GM12878 (cell line): ENCODE results near the gene NAT9. TPM values are rescaled to one million over a fixed set of nuclear protein-coding genes. Genes with fewer than 3 reads are reported as not detected.

ENCODE experiments used
- FOS ChIP-seq: IDR thresholded peaks from 3 replicates; pipeline ENCODE4 v1.6.1; 2011; ENCODE audit warnings: borderline replicate concordance; ENCODE audit not compliant: insufficient read length; ENCODE audit errors: extremely low read depth
- GATAD2B ChIP-seq: fragments of 450-650 bp; conservative IDR thresholded peaks from 2 replicates; pipeline ENCODE4 v1.6.1; 2017; ENCODE audit warnings: low read depth, mild to moderate bottlenecking, moderate library complexity
- MTA2 ChIP-seq: fragments of 450-650 bp; IDR thresholded peaks from 2 replicates; pipeline ENCODE4 v1.6.1; 2016; ENCODE audit warnings: low read depth, mild to moderate bottlenecking, moderate library complexity
- NFYA ChIP-seq: IDR thresholded peaks from 2 replicates; pipeline ENCODE4 v1.6.1; 2011; ENCODE audit warnings: low read depth, mild to moderate bottlenecking, low read length, improper control_type of control experiment, borderline replicate concordance
- RAD51 ChIP-seq: fragments of 450-650 bp; IDR thresholded peaks from 2 replicates; pipeline ENCODE4 v1.6.1; 2016; ENCODE audit warnings: moderate library complexity, mild to moderate bottlenecking, inconsistent platforms
- RB1 ChIP-seq: fragments of 450-650 bp; formaldehyde crosslinking; IDR thresholded peaks from 2 replicates; pipeline ENCODE4 v1.6.1; 2017; ENCODE audit warnings: mild to moderate bottlenecking, borderline replicate concordance
- SIN3A ChIP-seq: IDR thresholded peaks from 2 replicates; pipeline ENCODE4 v1.6.1; 2012; ENCODE audit warnings: low read depth, low read length, improper control_type of control experiment
- SMAD5 ChIP-seq: IDR thresholded peaks from 2 replicates; pipeline ENCODE4 v1.6.1; 2016; ENCODE audit warnings: antibody characterized with exemption, low read depth
- SMARCA5 ChIP-seq: fragments of 450-650 bp; IDR thresholded peaks from 2 replicates; pipeline ENCODE4 v1.6.1; 2017; ENCODE audit warnings: mild to moderate bottlenecking
- SMC3 ChIP-seq: IDR thresholded peaks from 2 replicates; pipeline ENCODE4 v1.6.1; 2011; ENCODE audit warnings: low read length, improper control_type of control experiment, borderline replicate concordance
- STAT3 ChIP-seq: IDR thresholded peaks from 2 replicates; pipeline ENCODE4 v1.6.1; 2011; ENCODE audit warnings: low read depth, low read length, improper control_type of control experiment
- polyA plus RNA-seq, 11 experiments: library from polyadenylated mRNA; depleted of rRNA in 4 of 11; unstranded in 6 of 11; stranded (reverse) in 5 of 11; fragments of >200 nt; fragmentation: Nextera tagmentation in 4 of 11; fragmentation: Illumina TruSeq in 1 of 11; extraction: Ambion mirVana in 4 of 11; extraction: Trizol in 1 of 11; gene quantifications; 1 replicate in 1 of 11; 2 replicates in 10 of 11; pipeline versions ENCODE4 v1.2.1 to v1.2.3, GENCODE V29; 2011 to 2016; ENCODE audit warnings: inconsistent platforms in 2 of 11, missing spikeins in 2 of 11, low read depth in 1 of 11
- total RNA-seq, 4 experiments: library from RNA; depleted of rRNA in 3 of 4; stranded (reverse); fragments of >200 nt in 3 of 4; fragmentation: Illumina TruSeq in 1 of 4; extraction: Trizol in 1 of 4; gene quantifications; 2 replicates each; pipeline versions ENCODE4 v1.2.1 to v1.2.3, GENCODE V29; 2013 to 2021
- TF ChIP-seq, protein P1 (sequence below): fragments of 450-650 bp; IDR thresholded peaks from 2 replicates; pipeline ENCODE4 v1.6.1; 2017; ENCODE audit warnings: mild to moderate bottlenecking, moderate library complexity
- TF ChIP-seq, protein P2 (sequence below): IDR thresholded peaks from 2 replicates; pipeline ENCODE4 v1.6.1; 2012; ENCODE audit warnings: mild to moderate bottlenecking, low read depth, low read length
- TF ChIP-seq, protein P3 (sequence below): fragments of 450-650 bp; IDR thresholded peaks from 2 replicates; pipeline ENCODE4 v1.6.1; 2017; ENCODE audit warnings: low read depth, mild to moderate bottlenecking, moderate library complexity
- TF ChIP-seq, protein P4 (sequence below): IDR thresholded peaks from 2 replicates; pipeline ENCODE4 v1.6.1; 2011; ENCODE audit warnings: low read depth, mild to moderate bottlenecking, low read length, moderate library complexity, borderline replicate concordance; ENCODE audit errors: extremely low read depth
- TF ChIP-seq, protein P5 (sequence below): fragments of 450-650 bp; formaldehyde crosslinking; IDR thresholded peaks from 2 replicates; pipeline ENCODE4 v1.4.0; 2022; ENCODE audit warnings: mild to moderate bottlenecking, moderate library complexity

Gene NAT9
- total and polyA plus RNA-seq, 10 of the 15 experiments (the other 5 are each of a cell fraction or from before 2014, with no cell fraction given): 3.5 to 45.3 (median 27.3) TPM

DNA sequence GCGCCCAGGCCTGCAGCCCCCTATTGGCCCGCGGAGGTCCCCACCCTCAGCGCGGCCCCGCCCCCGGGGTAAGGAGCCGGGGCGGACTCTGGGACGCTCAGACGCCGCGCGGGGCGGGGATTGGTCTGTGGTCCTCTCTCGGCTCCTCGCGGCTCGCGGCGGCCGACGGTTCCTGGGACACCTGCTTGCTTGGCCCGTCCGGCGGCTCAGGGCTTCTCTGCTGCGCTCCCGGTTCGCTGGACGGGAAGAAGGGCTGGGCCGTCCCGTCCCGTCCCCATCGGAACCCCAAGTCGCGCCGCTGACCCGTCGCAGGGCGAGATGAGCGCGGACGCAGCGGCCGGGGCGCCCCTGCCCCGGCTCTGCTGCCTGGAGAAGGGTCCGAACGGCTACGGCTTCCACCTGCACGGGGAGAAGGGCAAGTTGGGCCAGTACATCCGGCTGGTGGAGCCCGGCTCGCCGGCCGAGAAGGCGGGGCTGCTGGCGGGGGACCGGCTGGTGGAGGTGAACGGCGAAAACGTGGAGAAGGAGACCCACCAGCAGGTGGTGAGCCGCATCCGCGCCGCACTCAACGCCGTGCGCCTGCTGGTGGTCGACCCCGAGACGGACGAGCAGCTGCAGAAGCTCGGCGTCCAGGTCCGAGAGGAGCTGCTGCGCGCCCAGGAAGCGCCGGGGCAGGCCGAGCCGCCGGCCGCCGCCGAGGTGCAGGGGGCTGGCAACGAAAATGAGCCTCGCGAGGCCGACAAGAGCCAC, 27.4 kb downstream of the NAT9 start, which contains the start of gene NHERF1 (continued):
- TF ChIP-seq RB1 (0 out of 2 replicates have a peak, but pooled peaks have one; percentile 6), SMARCA5 (no peak), SMAD5 (peak; percentile 64; the same call in 1 of the 2 replicates), FOS (no peak), MTA2 (no peak), RAD51 (no peak), GATAD2B (0 out of 2 replicates have a peak, but pooled peaks have one; percentile 40), NFYA (no peak), SMC3 (no peak), SIN3A (no peak), STAT3 (no peak)
- TF ChIP-seq, protein P1, sequence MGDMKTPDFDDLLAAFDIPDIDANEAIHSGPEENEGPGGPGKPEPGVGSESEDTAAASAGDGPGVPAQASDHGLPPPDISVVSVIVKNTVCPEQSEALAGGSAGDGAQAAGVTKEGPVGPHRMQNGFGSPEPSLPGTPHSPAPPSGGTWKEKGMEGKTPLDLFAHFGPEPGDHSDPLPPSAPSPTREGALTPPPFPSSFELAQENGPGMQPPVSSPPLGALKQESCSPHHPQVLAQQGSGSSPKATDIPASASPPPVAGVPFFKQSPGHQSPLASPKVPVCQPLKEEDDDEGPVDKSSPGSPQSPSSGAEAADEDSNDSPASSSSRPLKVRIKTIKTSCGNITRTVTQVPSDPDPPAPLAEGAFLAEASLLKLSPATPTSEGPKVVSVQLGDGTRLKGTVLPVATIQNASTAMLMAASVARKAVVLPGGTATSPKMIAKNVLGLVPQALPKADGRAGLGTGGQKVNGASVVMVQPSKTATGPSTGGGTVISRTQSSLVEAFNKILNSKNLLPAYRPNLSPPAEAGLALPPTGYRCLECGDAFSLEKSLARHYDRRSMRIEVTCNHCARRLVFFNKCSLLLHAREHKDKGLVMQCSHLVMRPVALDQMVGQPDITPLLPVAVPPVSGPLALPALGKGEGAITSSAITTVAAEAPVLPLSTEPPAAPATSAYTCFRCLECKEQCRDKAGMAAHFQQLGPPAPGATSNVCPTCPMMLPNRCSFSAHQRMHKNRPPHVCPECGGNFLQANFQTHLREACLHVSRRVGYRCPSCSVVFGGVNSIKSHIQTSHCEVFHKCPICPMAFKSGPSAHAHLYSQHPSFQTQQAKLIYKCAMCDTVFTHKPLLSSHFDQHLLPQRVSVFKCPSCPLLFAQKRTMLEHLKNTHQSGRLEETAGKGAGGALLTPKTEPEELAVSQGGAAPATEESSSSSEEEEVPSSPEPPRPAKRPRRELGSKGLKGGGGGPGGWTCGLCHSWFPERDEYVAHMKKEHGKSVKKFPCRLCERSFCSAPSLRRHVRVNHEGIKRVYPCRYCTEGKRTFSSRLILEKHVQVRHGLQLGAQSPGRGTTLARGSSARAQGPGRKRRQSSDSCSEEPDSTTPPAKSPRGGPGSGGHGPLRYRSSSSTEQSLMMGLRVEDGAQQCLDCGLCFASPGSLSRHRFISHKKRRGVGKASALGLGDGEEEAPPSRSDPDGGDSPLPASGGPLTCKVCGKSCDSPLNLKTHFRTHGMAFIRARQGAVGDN: peak; percentile 48; the same call in 1 of the 2 replicates
- TF ChIP-seq, protein P2, sequence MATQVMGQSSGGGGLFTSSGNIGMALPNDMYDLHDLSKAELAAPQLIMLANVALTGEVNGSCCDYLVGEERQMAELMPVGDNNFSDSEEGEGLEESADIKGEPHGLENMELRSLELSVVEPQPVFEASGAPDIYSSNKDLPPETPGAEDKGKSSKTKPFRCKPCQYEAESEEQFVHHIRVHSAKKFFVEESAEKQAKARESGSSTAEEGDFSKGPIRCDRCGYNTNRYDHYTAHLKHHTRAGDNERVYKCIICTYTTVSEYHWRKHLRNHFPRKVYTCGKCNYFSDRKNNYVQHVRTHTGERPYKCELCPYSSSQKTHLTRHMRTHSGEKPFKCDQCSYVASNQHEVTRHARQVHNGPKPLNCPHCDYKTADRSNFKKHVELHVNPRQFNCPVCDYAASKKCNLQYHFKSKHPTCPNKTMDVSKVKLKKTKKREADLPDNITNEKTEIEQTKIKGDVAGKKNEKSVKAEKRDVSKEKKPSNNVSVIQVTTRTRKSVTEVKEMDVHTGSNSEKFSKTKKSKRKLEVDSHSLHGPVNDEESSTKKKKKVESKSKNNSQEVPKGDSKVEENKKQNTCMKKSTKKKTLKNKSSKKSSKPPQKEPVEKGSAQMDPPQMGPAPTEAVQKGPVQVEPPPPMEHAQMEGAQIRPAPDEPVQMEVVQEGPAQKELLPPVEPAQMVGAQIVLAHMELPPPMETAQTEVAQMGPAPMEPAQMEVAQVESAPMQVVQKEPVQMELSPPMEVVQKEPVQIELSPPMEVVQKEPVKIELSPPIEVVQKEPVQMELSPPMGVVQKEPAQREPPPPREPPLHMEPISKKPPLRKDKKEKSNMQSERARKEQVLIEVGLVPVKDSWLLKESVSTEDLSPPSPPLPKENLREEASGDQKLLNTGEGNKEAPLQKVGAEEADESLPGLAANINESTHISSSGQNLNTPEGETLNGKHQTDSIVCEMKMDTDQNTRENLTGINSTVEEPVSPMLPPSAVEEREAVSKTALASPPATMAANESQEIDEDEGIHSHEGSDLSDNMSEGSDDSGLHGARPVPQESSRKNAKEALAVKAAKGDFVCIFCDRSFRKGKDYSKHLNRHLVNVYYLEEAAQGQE: no peak
- TF ChIP-seq, protein P3, sequence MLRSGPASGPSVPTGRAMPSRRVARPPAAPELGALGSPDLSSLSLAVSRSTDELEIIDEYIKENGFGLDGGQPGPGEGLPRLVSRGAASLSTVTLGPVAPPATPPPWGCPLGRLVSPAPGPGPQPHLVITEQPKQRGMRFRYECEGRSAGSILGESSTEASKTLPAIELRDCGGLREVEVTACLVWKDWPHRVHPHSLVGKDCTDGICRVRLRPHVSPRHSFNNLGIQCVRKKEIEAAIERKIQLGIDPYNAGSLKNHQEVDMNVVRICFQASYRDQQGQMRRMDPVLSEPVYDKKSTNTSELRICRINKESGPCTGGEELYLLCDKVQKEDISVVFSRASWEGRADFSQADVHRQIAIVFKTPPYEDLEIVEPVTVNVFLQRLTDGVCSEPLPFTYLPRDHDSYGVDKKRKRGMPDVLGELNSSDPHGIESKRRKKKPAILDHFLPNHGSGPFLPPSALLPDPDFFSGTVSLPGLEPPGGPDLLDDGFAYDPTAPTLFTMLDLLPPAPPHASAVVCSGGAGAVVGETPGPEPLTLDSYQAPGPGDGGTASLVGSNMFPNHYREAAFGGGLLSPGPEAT: no peak
- TF ChIP-seq, protein P4, sequence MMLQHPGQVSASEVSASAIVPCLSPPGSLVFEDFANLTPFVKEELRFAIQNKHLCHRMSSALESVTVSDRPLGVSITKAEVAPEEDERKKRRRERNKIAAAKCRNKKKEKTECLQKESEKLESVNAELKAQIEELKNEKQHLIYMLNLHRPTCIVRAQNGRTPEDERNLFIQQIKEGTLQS: no peak
- TF ChIP-seq, protein P5, sequence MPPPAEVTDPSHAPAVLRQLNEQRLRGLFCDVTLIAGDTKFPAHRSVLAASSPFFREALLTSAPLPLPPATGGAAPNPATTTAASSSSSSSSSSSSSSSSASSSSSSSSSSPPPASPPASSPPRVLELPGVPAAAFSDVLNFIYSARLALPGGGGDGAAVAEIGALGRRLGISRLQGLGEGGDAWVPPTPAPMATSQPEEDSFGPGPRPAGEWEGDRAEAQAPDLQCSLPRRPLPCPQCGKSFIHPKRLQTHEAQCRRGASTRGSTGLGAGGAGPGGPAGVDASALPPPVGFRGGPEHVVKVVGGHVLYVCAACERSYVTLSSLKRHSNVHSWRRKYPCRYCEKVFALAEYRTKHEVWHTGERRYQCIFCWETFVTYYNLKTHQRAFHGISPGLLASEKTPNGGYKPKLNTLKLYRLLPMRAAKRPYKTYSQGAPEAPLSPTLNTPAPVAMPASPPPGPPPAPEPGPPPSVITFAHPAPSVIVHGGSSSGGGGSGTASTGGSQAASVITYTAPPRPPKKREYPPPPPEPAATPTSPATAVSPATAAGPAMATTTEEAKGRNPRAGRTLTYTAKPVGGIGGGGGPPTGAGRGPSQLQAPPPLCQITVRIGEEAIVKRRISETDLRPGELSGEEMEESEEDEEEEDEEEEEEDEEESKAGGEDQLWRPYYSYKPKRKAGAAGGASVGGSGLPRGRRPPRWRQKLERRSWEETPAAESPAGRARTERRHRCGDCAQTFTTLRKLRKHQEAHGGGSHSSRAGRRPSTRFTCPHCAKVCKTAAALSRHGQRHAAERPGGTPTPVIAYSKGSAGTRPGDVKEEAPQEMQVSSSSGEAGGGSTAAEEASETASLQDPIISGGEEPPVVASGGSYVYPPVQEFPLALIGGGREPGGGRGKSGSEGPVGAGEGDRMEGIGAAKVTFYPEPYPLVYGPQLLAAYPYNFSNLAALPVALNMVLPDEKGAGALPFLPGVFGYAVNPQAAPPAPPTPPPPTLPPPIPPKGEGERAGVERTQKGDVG (CRISPR knock-in tag): no peak
